ENCODE measurements around the gene UBE2I.
"Not testable (repeated sequence)": the region's sequence is repeated elsewhere in the genome, so short reads cannot be mapped to it uniquely, and the experiment has no call there.

UBE2I gene

DNA sequence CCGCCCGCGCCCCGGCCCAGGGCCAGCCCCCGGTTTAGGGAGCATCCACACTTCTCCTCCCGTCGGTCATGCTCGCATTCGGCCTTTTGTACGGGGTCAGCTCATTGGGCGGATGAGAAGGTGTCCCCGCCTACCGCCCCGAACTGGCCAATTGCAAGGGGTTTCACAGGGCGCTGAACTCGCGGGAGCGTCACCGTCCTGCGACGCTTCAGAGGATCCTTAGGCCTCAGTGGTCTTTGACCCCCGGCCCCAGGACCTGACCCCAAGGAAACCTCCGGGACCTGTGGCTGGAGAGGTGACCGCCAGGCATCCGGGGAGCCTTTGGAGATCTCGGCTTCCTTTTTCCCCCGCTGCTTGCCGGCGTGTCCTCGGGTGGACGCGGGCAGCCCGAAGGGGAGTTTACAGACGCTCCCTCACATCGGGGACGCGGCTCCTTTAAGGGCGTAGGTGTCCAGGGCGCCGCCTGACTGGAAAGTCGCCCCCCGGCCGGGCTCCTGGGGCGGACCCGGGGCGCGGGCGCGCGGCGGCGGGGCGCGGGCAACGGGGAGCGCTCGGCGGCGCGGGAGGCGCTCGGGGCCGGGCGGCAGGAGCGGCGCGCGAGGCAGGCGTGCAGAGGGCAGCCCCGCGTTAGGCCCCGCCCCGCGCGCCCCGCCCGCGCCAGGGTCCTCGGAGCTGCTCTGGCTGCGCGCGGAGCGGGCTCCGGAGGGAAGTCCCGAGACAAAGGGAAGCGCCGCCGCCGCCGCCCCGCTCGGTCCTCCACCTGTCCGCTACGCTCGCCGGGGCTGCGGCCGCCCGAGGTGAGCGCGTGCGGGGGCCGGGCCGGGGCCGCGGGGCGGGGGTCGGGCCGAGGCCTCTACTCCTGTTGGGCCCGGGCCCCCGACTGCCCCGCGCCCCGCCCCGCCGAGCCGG, at the start of gene UBE2I:
Gene UBE2I, plus strand, starts transcription at position 660 of the 909 bp plus-strand sequence. CDS start 4,395 bp downstream, outside the sequence.
- peak; percentile 95 for DNase-seq

DNA sequence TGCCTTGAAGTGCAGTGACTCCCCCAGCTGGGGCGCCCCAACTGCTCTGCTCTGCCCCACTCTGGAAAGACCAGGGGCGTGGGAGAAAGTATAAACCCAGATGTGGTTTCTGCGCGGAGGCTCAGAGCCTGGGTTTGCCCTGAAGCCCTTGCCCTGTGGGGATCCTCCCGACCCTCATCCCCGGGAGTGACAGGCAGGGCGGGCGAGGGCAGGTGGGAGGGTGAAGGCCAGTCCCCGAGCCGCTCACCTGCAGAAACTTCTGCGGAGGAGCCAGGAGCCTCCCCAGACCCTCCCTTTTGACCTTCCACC, 49.7 kb upstream of the UBE2I start:
- no peak for DNase-seq

DNA sequence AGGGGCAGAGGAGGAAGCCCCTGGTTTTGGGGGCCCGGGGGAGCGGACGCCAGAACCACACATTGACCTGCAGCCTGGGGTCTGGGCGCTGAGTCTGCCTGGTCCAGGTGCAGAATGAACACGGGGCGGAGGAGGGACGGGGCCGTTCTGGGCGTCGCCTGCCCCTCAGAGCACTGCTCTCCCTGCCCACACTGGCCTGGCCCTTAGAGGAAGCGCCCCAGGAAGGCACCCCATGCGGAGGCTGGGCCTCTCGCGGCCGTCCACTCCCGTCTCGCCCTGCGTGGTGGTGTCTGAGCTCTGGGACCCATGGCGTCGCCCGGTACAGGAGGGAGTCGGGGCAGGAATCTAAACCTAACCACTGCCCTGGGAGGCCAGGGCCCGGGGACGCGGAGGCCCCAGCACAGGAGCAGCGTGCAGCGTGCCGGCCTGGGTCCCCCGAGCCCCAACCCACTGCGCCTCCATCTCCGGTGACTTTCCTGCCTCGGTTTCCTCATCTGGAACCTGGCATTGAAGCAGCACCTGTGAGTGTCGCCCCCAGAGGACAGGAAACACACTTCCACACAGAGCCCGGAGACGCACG, 49.2 kb upstream of the UBE2I start:
- no peak for DNase-seq

DNA sequence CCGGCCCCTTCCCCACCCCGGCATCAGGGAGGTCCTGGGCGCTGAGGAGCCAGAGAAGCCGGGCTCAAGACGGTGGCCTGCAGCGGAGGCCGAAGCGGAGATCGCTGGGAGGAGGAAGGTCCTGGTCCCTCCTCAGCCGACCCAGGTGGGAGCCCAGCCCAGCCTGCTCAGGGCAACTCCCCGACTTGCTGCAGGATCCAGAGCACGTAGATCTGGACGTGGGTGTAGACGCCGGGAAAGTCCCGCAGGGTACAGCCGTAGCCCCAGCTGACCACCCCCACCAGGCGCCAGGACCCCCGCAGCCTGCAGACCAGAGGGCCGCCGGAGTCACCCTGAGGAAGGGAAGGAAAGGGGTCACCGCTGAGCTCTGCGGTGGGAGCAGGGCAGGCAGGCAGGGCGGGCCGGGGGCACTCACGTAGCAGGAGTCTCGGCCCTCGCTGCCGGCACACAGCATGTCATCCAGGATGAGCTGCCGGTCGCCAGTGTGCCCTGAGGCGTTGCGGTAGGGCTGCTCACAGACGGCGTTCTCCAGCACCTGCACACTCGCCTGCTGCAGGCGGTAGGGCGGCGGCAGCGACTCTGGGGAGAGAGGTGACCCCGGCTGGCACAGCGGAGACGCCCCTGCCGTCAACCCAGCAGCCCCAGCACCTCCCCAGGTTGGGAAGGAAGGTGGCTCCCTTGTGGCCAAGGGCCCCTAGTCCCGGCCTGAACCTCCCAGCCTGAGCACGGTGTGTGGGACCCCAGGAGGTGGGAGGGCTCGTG, 48.1 kb upstream of the UBE2I start:
- no peak for DNase-seq

DNA sequence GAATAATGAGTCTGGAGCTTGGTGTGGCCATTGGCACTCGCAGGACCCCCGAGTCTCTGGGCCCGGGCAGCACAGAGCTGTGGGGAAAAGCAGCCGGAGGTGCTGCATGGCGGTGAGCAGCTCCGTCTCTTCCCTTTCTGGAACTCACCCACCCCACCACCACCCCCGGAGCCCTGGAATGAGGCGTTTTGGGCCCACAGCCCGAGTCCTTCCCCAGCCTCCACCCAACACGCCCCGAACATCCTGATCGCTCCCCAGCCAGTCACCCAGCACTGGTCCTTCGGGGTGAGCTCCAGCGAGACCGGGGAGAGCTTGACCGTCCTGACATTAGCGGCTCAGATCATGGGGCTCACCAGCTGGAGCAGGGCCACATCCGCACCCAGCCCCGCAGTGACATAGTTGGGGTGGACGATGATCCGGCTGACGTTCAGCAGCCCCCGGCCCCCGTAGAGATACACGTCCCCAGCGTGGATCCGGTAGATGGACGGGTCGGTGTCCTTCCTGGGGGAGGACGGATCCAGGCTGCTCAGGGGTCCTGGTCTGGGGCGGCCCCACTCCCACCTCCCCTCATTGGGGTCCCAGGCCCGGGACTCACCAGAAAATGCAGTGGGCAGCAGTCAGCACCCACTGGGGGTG, 47.1 kb upstream of the UBE2I start:
- DNase-seq, result no peak

DNA sequence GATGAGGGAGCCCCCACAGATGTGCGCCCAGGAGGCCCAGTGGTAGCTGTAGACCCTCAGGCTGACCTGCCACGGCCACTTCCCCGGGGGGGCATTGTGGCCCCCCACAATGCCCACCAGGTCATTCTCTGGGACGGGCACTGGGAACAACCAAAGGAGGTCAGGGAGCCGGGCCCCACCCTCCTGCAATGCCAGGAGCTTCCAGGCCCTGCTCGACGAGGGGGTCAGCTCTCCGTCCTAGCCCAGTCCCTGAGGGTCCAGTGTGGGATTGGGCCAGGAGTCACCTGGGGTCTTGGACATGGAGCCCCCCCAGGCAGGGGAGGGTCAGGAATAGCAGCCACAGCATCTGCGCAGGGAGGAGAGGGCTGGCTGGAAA, 46.6 kb upstream of the UBE2I start:
- no peak for DNase-seq

DNA sequence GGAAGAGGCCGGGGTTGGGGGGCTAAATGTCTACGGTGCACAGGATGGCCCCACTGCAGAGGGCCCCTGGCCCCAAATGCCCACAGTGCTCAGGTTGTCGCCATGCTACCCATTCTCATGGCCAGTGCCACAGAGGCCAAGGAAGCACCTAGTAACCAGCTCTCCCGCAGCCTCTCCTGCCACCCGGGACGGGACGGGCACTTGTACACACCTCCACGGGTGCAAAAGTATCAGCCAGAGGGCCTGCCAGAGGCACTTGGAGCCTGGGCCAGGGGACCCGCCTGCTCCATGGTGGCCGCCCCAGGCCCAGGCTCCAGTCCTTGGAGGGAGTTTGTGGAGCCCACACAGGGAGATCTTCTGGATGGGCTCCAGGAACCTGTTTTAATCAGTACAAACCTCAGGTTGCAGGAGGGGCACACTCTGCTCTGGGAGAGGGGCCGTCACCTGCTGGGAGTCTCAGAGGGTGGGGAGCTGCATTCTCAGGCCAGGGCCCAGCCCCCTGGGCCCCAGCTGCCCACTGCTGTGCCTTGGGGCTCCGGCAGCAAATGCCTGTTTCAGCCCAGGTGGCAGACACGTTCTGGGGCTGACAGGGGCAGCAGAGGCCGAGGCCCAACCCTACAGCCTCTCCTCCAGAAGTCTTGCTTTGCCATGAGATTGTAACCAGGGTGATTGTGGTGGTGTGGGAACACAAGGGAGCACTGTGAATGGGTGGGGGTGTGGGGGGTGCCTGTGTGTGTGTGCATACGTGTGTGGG, 45.7 kb upstream of the UBE2I start:
- DNase-seq, result no peak

DNA sequence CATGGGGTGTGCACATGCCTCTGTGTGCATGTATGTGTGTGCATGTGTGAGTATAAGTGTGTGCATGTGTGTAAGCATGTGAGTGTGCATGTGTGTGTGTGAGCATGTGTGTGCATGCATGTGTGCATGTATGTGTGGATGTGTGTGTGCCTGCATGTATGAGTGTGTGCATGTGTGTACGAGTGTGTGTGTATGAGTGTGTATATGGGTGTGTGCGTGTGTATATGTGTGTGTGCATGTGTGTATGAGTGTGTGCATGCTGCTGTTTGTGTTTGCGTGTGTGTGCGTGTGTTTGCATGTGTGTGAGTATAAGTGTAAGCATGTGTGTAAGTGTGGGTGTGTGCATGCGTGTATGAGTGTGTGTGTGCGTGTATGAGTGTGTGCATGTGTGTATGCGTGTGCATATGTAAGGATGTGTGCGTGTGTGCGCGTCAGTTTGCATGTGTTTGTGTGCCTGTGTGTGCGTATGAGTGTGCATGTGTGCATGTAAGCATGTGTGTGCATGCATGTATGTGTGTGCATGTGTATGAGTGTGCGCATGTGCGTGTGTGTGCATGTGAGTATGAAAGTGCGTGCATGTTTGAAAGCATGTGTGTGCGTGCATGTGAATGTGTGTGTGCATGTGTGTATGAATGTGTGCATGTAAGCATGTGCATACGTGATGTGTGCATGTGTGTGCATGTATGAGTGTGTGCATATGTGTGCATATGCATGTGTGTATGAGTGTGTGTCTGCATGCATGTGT, 44.9 kb upstream of the UBE2I start:
- DNase-seq, result no peak

DNA sequence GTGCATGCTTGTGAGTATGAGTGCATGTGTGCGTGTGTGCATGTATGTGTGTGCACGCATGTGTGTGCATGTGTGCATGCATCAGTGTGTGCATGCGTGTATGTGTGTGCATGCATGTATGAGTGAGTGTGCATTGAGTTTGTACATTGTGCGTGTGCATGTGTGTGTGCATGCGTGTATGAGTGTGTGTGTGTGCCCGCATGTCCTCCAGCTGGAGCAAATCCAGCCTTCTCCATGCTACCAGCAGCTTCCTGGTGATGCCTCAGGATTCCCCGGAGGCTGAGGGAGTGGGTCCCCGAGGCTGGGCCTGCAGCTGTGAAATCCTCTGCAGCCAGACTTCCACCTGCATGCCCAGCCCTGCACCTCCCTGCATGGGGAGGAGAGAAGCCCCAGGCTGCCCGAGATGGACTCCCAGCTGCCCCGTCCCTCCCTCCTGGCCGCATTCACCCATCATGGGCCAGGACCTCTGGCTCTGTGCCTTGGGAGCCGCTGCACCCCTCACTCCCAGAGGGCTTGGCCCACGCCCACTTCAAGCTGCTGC, 44.3 kb upstream of the UBE2I start:
- DNase-seq, result no peak

DNA sequence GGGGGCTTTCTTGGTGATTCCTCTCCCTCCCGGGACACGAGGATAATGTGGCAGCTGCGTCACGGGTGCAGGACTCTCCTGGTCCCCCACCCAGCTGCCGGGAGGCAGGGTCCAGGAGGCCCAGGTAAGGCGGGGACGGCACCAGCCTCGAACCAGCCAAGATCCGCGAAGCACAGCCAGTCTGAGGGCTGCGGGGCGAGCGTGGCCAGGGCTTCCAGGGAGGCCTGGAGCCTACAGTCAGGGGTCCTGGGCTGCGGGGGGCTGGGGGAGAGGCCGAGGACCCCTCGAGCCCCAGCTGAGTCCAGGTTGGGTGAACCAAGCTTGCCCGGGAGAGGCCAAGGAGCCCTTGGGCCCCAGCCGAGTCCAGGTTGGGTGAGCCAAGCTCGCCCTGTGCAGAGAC, 43.6 kb upstream of the UBE2I start:
- no peak for DNase-seq

DNA sequence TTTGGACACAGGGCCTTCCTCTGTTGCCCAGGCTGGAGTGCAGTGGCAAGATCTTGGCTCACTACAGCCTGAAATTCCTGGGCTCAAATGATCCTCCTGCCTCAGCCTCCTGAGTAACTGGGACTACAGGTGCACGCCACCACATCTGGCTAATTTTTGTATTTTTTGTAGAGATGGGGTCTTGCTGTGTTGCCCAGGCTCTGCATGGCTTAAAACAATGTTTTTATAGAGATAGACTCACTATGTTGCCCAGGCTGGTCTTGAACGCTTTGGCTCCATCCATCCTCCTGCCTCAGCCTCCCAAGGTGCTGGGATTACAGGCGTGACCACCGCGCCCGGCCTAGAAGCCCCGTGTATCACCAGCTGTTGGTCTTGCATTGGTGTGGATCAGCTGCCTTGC, 40.0 kb upstream of the UBE2I start:
- DNase-seq, result not testable (repeated sequence)

DNA sequence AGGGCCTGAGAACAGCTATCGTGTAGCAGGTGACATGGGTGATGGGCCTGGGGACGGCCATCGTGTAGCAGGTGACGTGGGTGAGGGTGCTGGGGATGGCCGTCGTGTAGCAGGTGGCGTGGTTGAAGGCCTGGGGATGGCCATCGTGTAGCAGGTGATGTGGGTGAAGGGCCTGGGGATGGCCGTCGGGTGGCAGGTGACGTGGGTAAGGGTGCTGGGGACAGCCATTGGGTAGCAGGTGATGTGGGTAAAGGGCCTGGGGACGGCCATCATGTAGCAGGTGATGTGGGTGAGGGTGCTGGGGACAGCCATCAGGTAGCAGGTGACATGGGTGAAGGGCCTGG, 38.1 kb upstream of the UBE2I start:
- DNase-seq, result no peak

DNA sequence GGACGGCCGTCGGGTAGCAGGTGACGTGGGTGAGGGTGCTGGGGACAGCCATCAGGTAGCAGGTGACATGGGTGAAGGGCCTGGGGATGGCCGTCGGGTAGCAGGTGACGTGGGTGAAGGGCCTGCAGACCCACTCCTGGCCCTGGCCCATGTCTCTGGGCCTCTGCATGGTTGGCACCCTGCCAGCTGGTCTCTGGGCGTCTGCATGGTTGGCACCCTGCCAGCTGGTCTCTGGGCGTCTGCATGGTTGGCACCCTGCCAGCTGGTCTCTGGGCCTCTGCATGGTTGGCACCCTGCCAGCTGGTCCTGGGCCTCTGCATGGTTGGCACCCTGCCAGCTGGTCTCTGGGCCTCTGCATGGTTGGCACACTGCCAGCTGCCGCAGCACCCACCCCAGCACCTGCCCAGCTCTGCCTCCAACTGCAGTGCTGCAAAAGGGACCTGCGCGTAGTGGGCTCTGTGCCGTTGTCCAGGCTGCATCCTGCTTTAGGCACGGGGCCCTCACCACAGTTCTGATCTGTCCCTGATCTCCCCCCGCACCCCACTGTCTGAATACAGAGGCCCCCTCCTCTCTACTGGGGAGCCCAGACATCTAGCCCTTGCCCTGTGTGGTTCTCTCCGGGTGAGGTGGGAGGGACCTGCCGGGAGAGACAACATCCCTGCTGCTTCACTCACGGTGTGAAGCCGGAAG, 37.6 kb upstream of the UBE2I start:
- DNase-seq, result peak; percentile 82

DNA sequence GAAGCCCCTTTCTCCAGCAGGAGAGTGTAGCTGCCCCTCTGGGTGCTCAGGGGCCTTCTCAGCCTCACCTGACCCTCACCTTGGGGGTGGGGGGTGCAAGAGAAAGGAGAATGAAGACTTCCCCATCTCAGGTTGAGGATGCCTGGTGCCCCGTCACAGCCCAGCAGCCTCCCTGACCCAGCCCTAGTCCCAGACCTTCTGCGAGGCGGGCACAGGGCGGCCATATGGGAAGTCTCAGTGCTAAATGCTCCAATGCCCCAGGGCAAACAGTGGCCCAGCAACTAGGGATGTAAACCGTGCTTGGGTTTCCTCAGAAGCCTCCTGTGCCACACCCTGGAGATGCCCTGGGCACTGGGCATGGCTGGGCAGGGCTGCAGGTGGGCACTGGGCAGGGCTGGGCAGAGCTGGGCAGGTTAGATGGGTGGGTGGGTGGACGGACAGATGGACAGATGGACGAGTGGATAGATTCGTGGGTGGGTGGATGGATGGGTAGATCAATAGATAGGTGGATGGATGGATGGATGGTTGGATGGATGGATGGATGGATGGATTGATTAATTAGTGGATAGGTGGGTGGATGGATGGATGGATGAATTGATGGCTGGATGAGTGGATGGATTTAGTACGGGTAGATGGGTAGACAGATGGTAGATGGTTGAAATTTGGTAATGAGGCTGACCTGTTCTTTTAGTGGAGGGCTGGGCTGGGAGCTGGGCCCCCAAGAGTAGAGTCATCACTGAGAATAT, 36.8 kb upstream of the UBE2I start:
- DNase-seq, result no peak

DNA sequence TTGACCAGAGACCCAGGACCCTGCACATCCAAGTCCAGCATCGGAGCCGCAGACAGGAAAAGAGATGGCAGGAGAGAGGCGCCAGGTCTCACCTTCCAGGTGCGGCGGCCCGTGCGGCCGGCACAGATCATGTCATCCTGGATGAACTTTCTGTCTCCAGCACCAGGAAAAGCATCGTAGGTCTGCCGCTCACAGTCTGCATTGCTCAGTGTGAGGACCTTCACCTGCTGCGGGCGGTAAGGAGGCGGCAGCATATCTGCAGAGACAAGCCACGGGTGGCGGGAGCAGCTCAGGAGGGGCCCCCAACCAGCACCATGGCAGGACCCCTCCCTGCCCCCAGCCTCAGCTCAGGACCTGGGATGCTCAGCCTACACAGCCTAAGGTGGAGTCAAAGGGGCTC, 35.6 kb upstream of the UBE2I start:
- DNase-seq, result no peak

DNA sequence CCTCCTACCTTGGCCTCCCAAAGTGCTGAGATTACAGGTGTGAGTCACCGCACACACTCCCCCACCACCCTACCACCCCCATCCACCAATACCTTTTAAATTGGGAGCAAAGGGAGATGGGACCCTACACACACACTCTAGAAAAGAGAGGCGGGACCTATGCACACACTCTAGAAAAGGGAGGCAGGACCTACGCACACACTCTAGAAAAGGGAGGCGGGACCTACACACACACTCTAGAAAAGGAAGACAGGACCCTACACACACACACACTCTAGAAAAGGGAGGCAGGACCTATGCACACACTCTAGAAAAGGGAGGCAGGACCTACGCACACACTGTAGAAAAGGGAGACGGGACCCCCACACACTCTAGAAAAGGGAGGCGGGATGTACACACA, 34.7 kb upstream of the UBE2I start:
- DNase-seq, result no peak

DNA sequence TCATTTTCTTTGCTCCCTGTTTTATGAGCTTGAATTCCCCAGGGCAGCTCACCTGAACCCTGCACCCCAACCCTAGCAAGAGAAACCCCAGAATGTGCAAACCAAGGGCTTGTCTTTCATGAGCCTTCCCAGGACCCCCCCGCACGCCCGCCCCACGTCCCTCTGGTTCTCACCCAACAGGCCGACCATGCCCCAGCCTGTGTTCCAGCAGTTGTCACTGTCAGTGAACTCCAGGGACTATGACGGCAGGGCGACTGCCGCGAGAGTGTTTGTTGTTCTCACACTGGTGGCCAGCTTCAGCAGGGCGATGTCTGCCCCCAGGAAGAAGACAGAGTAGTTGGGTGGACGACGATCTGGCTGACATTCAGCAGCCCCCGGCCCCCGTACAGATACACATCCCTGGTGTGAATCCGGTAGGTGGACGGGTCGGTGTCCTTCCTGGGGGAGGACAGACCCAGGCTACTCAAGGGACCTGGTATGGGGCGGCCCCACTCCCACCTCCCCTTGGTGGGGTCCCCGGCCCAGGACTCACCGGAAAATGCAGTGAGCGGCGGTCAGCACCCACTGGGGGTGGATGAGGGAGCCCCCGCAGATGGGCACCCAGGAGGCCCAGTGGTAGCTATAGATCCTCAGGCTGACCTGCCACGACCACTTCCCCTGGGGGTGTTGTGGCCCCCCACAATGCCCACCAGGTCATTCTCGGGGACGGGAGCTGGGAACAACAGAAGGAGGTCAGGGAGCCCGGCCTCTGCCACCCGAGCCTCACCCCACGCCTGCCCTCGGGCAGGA, 33.5 kb upstream of the UBE2I start:
- DNase-seq, result no peak

DNA sequence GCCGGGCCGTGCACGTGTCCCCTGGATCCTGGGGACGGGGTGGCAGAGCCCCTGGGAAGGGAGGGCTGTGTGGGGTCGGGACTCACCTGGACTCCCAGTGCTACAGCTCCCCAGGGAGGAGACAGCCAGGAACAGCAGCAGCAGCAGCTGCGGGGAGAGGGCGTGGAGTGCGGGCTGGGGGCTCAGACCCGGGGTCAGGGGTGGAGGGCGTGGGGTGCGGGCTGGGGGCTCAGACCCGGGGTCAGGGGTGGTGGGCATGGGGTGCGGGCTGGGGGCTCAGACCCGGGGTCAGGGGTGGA, 32.9 kb upstream of the UBE2I start:
- DNase-seq, result no peak

DNA sequence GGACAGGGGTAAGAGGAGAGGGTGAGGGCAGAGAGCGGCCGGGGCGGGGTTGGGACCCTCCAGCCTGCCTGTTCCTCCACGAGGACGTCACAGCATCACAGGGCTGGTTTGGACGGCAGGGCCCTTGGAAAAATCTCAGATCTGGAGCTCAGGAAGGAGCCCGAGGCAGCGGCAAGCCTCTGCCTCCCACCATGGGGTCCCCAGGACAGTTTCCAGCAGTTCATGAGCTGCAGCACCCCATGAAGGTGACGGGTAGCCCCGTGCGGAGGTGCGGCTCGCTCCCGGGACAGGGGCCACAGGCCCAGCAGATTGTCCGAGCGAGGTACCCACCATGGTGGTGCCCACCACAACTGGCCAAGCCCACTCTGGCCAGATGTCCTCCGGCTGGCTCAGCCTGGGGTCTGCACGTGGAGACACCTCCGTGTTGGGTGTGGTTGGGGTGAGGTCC, 32.3 kb upstream of the UBE2I start:
- no peak for DNase-seq

All from NCI-H1092 treated with DMSO at 0.1 percent for 48 hours (cell line).